Pancreas (tissue), 10 donors: Measurements from ENCODE around the gene CYBB. TPM values are rescaled to one million over a fixed set of nuclear protein-coding genes. Genes with fewer than 3 reads are reported as not detected.

Experiments used
- ATAC-seq, 4 donors: fragments of 200-7000 bp; cut with Tn5 transposase; one replicate each; pipeline versions ENCODE4 v1.8.0 to v1.9.1; 2020; ENCODE audit warnings: mild to moderate bottlenecking in 4 of 4, moderate library complexity in 4 of 4
- DNase-seq, 6 donors: peaks; one replicate each; pipeline ENCODE4 v3.0.0-alpha.2; 2020
- FAIRE-seq: peaks from 2 replicates; lab custom pipeline; 2012; peaks lifted over from hg19 to GRCh38; lab: Jason Lieb, UNC
- H3K27ac ChIP-seq, 4 donors: fragments of 200-600 bp; sonication (generic); 1 replicate in 3 of 4; 2 replicates in 1 of 4; pipeline versions ENCODE4 v1.5.0 to v1.8.0; 2020
- H3K27me3 ChIP-seq, 4 donors: fragments of 200-600 bp; one replicate each; pipeline ENCODE4 v1.8.0; 2021
- H3K36me3 ChIP-seq, 3 donors: fragments of 200-600 bp; sonication (generic) in 1 of 3; one replicate each; pipeline versions ENCODE4 v1.5.0 to v1.8.0; 2020 to 2021
- H3K4me1 ChIP-seq, 3 donors: fragments of 200-600 bp; one replicate each; pipeline ENCODE4 v1.8.0; 2021
- H3K4me3 ChIP-seq, 4 donors: fragments of 200-600 bp; sonication (generic) in 2 of 4; one replicate each; pipeline versions ENCODE4 v1.5.0 to v1.8.0; 2020 to 2021
- H3K9me3 ChIP-seq, 4 donors: fragments of 200-600 bp; one replicate each; pipeline ENCODE4 v1.8.0; 2021
- WGBS, 2 donors: extraction: QIAGEN DNeasy Blood & Tissue Kit; methylation state at CpG; one replicate each; pipeline ENCODE4 v1.1.7; 2013; 5-methylcytosine and 5-hydroxymethylcytosine counted together
- intact Hi-C, 3 donors: fragments of 100-400 bp; cut with DNase I; formaldehyde crosslinking; loops; one replicate each; pipeline versions ENCODE4 v1.11.1 to v1.14.2; 2022
- polyA plus RNA-seq, 2 donors: library from polyadenylated mRNA; stranded (reverse); fragments of 200-250 nt; gene quantifications; one replicate each; pipeline ENCODE4 v1.2.3, GENCODE V29; 2013
- total RNA-seq, 6 donors: library from RNA; stranded (reverse); fragmentation: NEBNext Ultra II Directional in 4 of 6; extraction: Animal tissue kit (Norgen Biotek cat#: 25700) in 4 of 6; gene quantifications; one replicate each; pipeline versions ENCODE4 v1.2.1 to v1.2.4, GENCODE V29; 2021 to 2023
- TF ChIP-seq, protein P1 (sequence below), 4 donors: fragments of 200-600 bp; sonication (generic) in 3 of 4; IDR thresholded peaks; one replicate each; pipeline versions ENCODE4 v1.5.0 to v1.8.0; 2021; ENCODE audit warnings: antibody characterized with exemption in 4 of 4
- donor health status: healthy with polysubstance abuse.
- donor health status: DM: no; HTN: no; CAD: no; lungs with moderate emphysema.
- donor health status: DM: no; HTN: no; CAD: no.
- donor health status: control.
- donor health status: control.
- donor health status: Bipolar disorder and iron deficiency.
- donor health status: DM: yes; HTN: yes; CAD: no.
- donor health status: DM: no; HTN: no; CAD: no.
- donor health status: DM: no; HTN: no; CAD: no.
- donor health status: DM: yes; HTN: yes; CAD: no.

CYBB gene
- total and polyA plus RNA-seq, 8 donors, result 0.80 to 38.3 (median 2.9) TPM

DNA sequence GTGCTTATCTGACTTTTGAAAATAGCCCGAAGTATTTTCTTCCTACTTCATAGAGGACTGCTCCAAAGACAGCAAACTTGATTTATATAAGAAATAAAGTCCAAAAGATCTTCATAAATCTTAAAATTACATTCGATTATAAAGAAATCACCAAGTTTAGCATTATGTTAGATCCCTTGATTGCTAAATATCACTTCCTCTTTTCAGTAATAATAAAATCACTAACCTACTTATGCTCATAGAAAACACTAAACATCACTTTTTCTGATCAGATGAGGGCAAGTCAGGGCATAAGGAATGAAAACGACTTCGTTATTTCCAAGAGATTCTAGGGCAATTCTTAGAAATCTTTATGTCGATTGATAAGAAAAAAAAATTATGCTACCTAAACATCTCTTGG, 35.5 kb downstream of the CYBB start:
- ATAC-seq (no peak), FAIRE-seq (peak; percentile 82), DNase-seq (no peak)
- intact Hi-C loops, result no loop called here
- TF ChIP-seq, protein P1, sequence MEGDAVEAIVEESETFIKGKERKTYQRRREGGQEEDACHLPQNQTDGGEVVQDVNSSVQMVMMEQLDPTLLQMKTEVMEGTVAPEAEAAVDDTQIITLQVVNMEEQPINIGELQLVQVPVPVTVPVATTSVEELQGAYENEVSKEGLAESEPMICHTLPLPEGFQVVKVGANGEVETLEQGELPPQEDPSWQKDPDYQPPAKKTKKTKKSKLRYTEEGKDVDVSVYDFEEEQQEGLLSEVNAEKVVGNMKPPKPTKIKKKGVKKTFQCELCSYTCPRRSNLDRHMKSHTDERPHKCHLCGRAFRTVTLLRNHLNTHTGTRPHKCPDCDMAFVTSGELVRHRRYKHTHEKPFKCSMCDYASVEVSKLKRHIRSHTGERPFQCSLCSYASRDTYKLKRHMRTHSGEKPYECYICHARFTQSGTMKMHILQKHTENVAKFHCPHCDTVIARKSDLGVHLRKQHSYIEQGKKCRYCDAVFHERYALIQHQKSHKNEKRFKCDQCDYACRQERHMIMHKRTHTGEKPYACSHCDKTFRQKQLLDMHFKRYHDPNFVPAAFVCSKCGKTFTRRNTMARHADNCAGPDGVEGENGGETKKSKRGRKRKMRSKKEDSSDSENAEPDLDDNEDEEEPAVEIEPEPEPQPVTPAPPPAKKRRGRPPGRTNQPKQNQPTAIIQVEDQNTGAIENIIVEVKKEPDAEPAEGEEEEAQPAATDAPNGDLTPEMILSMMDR (IDR thresholded peaks at IDR 0.05), result no peak
- no peaks in the 10 kb centered on the region for H3K4me1 ChIP-seq
- no peaks in the 10 kb centered on the region for H3K9me3 ChIP-seq
- H3K27ac ChIP-seq, result no peak overlapping the region
- H3K36me3 ChIP-seq, result no peaks in the 10 kb centered on the region
- no peak overlapping the region for H3K4me3 ChIP-seq
- H3K27me3 ChIP-seq, result peaks cover 0 to 18% (median 0%) of the 10 kb centered on the region in 4 donors
- 64 to 73% methylated on average over 5 of the region's 5 CpGs for WGBS, 2 donors

DNA sequence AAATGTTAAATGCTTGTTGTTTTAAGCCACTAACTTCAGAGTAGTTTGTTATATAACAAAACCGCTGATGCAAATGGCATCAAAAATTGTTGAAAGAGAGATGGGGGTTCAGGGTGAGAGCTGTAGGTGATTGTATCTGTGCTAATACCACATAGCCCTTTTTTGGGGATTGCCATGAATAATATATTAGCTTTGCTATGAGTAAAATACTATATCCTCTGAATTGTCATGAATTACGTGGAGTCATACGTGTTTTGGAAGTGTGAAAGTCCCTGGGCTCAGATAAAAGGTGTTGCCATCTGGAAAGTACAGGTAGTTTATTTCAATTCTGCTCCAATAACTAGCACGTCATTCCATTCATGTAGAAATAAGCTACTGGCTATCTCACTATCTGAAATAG, 36.9 kb downstream of the CYBB start:
- FAIRE-seq, result no peak
- Histone ChIP-seq H3K36me3 (no peaks in the 10 kb centered on the region), H3K9me3 (no peaks in the 10 kb centered on the region)

DNA sequence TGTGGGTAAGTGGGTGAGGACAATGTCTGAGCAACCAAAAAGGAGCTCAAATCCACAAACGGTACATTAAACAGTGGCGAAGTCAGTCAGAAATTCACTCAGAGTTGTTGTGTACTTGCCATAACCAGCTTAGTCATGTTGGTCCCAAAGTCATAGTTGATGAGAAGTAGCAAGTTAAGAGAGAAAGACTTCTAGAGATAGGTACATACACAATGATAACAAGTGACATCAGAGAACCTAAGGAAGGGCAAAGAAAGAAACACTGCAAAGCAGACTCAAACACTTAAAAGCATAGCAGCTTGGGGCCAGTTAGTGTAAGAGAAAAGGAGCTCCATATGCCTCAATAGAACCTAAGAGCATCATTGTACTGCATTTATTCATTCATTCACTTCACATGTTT, 37.3 kb downstream of the CYBB start:
- no peak overlapping the region for H3K4me3 ChIP-seq

More for the DNA sequence above, 36.9 kb downstream of the CYBB start:
- Histone ChIP-seq H3K27me3 (peaks cover 0 to 18% (median 0%) of the 10 kb centered on the region in 4 donors), H3K4me3 (no peak overlapping the region), H3K4me1 (no peaks in the 10 kb centered on the region), H3K27ac (no peak overlapping the region)
- WGBS, 2 donors, result 51 to 77% methylated on average over 4 of the region's 4 CpGs
- intact Hi-C loops, result no loop called here
- DNase-seq (no peak), ATAC-seq (no peak)
- TF ChIP-seq, protein P1 (IDR thresholded peaks at IDR 0.05), result no peak

DNA sequence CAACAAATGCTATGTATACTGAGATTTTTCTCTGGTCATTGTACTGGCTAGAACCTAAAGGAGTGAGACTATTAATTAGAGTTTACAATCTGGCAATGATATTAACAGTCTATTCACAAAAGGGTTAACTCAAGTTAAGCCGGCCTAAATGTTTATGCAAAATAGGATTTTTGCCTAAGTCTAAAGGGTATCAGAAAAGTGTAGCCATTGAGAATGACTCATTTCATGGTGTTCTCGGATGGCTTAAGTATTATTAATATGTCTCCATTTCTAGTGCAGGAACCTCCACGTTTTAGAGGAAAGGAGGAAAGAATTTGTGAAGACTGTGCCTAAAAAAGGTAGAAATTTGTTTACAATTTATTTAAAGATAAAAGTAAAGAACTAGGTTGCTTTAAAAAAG, 37.7 kb downstream of the CYBB start:
- Histone ChIP-seq H3K9me3 (no peaks in the 10 kb centered on the region), H3K36me3 (no peaks in the 10 kb centered on the region), H3K4me1 (no peaks in the 10 kb centered on the region), H3K27me3 (peaks cover 0 to 18% (median 0%) of the 10 kb centered on the region in 4 donors), H3K27ac (no peak overlapping the region), H3K4me3 (no peak overlapping the region)
- FAIRE-seq (no peak), DNase-seq (no peak), ATAC-seq (no peak)
- TF ChIP-seq, protein P1 (IDR thresholded peaks at IDR 0.05), result no peak
- intact Hi-C loops, result no loop called here
- WGBS, 2 donors, result 36 to 39% methylated on average over 3 of the region's 3 CpGs

More for the DNA sequence above, 37.3 kb downstream of the CYBB start:
- Histone ChIP-seq H3K9me3 (no peaks in the 10 kb centered on the region), H3K27me3 (peaks cover 0 to 18% (median 0%) of the 10 kb centered on the region in 4 donors), H3K27ac (no peak overlapping the region), H3K36me3 (no peaks in the 10 kb centered on the region), H3K4me1 (no peaks in the 10 kb centered on the region)
- ATAC-seq (no peak), FAIRE-seq (no peak), DNase-seq (no peak)
- WGBS, 2 donors, result 83 to 94% methylated on average over 2 of the region's 2 CpGs
- intact Hi-C loops, result no loop called here
- TF ChIP-seq, protein P1 (IDR thresholded peaks at IDR 0.05), result no peak

DNA sequence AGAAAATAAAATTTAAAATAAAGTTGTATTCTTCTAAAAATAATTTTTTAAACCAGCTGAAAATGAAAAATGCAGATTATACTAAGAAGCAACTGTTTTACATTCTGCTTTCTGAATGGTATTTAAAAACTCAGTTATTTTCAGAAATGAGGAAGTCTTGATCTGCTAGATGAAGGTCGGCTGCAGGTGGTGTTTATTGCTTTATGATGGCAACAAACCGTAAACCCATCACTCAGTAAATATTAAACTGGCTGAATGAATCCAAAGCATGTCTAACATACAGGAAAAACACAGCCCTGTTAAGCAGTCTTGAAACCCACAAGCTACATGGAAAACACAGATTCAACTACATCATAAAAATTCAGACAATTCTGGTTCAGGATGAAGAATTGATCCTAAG, 38.2 kb downstream of the CYBB start:
- Histone ChIP-seq H3K27ac (no peak overlapping the region), H3K27me3 (peaks cover 0 to 18% (median 0%) of the 10 kb centered on the region in 4 donors), H3K4me1 (no peaks in the 10 kb centered on the region), H3K4me3 (no peak overlapping the region), H3K9me3 (no peaks in the 10 kb centered on the region), H3K36me3 (no peaks in the 10 kb centered on the region)
- FAIRE-seq (peak; percentile 92), ATAC-seq (no peak), DNase-seq (no peak)
- intact Hi-C loops, result no loop called here
- WGBS, 2 donors, result 39 to 46% methylated on average over 2 of the region's 2 CpGs
- TF ChIP-seq, protein P1 (IDR thresholded peaks at IDR 0.05), result no peak
